HuH-7.5 (cell line): ENCODE results near the gene PRR29.

ENCODE experiments used
- DNase-seq: peaks from one replicate; pipeline ENCODE4 v3.0.0; 2011; ENCODE audit warnings: low spot score

The PRR29 gene

GRCh38 chr17:64042700-64043485 lies 44.7 kb downstream of the PRR29 start:
- no peak for DNase-seq

GRCh38 chr17:64045176-64045575 lies 47.0 kb downstream of the PRR29 start:
- DNase-seq: no peak

- no peak for DNase-seq
These were observed 50.7 kb downstream of the PRR29 start for GRCh38 chr17:64048805-64049204.

- DNase-seq: no peak
These were observed 53.0 kb downstream of the PRR29 start for GRCh38 chr17:64051153-64051552.

GRCh38 chr17:64053101-64053500 lies 55.0 kb downstream of the PRR29 start:
- no peak for DNase-seq
